ENCODE data around the gene HYAL3.

Gene HYAL3

DNA sequence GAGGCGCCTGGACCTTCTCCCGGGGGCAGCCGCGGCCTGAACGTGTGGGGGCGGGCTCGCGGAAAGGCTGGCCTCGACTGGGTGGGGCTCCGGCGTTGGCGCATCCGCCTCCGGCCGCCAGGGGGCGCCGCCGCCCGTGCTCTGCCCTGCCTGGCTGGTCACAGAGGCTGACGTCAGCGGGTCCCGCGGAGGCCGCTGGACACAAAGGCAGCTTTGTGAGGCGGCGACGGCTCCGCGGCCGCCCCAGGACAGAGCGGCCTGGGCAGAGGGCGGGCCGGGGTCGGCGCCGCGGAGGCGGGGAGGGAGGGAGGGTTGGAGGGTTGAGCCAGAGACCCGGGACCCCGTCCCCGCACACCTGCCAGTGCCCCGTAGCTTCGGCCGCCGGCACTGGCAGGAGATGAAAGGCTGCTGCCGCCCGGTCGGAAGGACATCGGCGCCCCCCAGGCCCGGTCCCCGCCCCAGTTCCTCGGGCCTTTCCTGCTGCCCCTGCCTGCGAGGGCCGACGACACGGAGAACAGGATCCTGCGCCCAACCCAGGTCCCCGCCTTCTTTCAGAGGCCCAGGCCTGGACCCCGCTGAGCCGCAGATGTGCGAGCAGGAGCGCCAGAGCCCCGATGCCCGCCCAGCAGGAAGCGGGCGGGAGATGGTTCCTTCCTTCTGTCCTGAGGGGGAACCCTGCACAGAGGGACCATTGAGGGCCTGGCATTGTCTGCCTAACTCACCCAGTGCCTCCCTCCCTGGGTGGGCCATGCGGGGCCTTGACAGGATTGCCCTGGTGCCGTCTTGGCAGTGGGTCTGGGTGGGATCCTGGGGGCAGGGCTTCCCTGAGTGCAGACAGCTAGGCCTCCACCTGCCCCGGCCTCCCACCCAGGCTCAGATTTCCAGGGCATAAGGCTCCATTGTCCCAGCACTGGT is 38.9 kb downstream of the HYAL3 start:
- Histone ChIP-seq H3K4me1 (ENCODE audit: insufficient read depth, poor library complexity, severe bottlenecking) (peaks cover 21% of the 10 kb centered on the region), H3K4me3 (ENCODE audit: severe bottlenecking) (peak overlapping the region; percentile 31), H3K27ac (ENCODE audit: poor library complexity, severe bottlenecking) (peak overlapping the region; percentile 59), H3K9me3 (ENCODE audit: severe bottlenecking) (no peaks in the 10 kb centered on the region), H3K36me3 (ENCODE audit: low read depth) (peaks cover 33% of the 10 kb centered on the region), H3K27me3 (ENCODE audit: insufficient read depth, poor library complexity, severe bottlenecking) (no peaks in the 10 kb centered on the region)
- TF ChIP-seq, protein P1, sequence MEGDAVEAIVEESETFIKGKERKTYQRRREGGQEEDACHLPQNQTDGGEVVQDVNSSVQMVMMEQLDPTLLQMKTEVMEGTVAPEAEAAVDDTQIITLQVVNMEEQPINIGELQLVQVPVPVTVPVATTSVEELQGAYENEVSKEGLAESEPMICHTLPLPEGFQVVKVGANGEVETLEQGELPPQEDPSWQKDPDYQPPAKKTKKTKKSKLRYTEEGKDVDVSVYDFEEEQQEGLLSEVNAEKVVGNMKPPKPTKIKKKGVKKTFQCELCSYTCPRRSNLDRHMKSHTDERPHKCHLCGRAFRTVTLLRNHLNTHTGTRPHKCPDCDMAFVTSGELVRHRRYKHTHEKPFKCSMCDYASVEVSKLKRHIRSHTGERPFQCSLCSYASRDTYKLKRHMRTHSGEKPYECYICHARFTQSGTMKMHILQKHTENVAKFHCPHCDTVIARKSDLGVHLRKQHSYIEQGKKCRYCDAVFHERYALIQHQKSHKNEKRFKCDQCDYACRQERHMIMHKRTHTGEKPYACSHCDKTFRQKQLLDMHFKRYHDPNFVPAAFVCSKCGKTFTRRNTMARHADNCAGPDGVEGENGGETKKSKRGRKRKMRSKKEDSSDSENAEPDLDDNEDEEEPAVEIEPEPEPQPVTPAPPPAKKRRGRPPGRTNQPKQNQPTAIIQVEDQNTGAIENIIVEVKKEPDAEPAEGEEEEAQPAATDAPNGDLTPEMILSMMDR (IDR thresholded peaks at IDR 0.05; ENCODE audit: poor library complexity, severe bottlenecking) = peak; percentile 97
- DNase-seq (ENCODE audit: low spot score) (no peak), ATAC-seq (ENCODE audit: low read depth) (peak; percentile 65)

DNA sequence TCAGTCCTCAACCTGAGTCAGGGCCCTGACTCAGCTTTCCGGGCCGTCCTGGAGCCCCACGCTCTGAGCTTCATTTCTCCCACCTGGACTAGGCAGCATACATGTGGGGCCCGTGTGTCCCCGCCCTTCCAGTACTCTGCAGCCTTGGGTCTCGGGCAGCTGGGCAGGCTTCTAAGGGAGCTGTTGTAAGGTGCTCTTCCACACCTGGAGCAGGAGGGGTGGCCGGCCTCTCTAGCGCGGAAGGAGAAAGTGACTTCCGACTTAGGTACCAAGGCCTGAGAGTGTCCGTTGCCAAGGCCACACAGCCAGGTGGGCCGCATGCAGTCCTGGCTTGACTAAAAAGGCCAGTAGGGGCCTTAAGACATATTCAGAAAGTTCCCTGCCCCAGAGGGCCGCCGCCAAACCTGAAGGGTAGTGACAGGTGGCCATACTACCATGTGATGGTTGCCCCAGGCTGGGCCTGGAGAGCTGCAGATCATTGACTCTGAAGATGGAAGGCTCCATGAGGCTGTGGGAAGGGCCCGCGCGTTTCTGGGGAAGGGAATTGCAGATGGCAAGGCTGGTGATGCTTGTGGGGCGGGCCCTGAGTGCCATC is 39.7 kb downstream of the HYAL3 start:
- peaks cover 38% of the 10 kb centered on the region for H3K36me3 ChIP-seq (ENCODE audit: low read depth)
- TF ChIP-seq, protein P1 (IDR thresholded peaks at IDR 0.05; ENCODE audit: poor library complexity, severe bottlenecking) = no peak
- peak overlapping the region; percentile 59 for H3K27ac ChIP-seq (ENCODE audit: poor library complexity, severe bottlenecking)
- ATAC-seq (ENCODE audit: low read depth) (peak; percentile 2), DNase-seq (ENCODE audit: low spot score) (no peak)
- no peak overlapping the region for H3K4me3 ChIP-seq (ENCODE audit: severe bottlenecking)
- H3K4me1 ChIP-seq (ENCODE audit: insufficient read depth, poor library complexity, severe bottlenecking) = peaks cover 21% of the 10 kb centered on the region
- H3K9me3 ChIP-seq (ENCODE audit: severe bottlenecking) = no peaks in the 10 kb centered on the region
- H3K27me3 ChIP-seq (ENCODE audit: insufficient read depth, poor library complexity, severe bottlenecking) = no peaks in the 10 kb centered on the region

DNA sequence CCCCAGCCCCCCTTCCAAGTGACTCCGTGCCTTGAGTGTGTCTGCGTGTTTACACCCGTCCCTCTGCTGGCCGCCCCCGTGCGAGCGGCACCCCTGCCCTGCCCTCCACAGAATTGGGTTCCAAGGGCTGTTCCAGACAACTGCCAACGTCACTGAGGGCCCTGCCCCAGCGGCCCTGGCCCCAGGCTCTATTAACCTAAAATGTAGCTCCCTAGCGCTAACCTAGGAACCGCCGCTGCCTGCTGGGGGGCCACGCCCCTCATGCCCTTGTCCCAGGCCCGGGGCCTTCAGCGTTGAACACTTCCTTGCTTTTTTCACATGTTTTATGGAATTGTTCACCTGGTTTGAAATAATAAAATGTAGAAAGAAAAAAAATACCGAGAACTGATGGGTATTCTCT is 40.2 kb downstream of the HYAL3 start:
- Histone ChIP-seq H3K4me1 (ENCODE audit: insufficient read depth, poor library complexity, severe bottlenecking) (peaks cover 21% of the 10 kb centered on the region), H3K9me3 (ENCODE audit: severe bottlenecking) (no peaks in the 10 kb centered on the region), H3K27ac (ENCODE audit: poor library complexity, severe bottlenecking) (peak overlapping the region; percentile 59), H3K36me3 (ENCODE audit: low read depth) (peaks cover 44% of the 10 kb centered on the region), H3K4me3 (ENCODE audit: severe bottlenecking) (no peak overlapping the region), H3K27me3 (ENCODE audit: insufficient read depth, poor library complexity, severe bottlenecking) (no peaks in the 10 kb centered on the region)
- ATAC-seq (ENCODE audit: low read depth) (no peak), DNase-seq (ENCODE audit: low spot score) (no peak)
- TF ChIP-seq, protein P1 (IDR thresholded peaks at IDR 0.05; ENCODE audit: poor library complexity, severe bottlenecking) = no peak

DNA sequence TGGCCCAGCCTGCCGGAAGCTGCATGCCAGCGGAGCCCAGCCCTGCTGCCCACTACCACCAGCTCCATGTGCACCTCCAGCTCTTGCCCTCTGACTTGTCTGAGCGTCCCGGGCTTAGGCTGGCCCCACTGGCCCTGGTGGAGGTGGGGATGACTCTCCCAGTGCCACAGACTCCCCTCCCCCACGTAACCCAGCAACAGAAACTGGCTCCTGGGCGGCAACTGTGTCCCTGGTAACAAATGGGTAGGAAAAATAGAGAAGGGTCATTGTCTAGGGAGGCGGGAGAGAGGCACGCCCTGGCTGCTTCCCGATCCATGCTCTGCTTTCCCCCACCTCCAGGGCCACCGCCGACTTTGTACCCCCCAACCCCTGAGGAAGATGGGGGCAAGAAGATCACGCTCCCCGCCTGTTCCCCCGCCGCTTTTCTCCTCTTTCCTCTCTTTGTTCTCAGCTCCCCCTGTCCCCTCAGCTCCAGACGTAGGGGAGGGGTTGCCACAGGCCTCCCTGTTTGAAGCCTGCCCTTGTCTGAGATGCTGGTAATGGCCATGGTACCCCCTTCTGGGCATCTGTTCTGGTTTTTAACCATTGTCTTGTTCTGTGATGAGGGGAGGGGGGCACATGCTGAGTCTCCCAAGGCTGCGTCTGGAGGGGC is 41.0 kb downstream of the HYAL3 start:
- Histone ChIP-seq H3K27me3 (ENCODE audit: insufficient read depth, poor library complexity, severe bottlenecking) (no peaks in the 10 kb centered on the region), H3K27ac (ENCODE audit: poor library complexity, severe bottlenecking) (peak overlapping the region; percentile 59), H3K36me3 (ENCODE audit: low read depth) (peaks cover 52% of the 10 kb centered on the region), H3K4me3 (ENCODE audit: severe bottlenecking) (no peak overlapping the region), H3K4me1 (ENCODE audit: insufficient read depth, poor library complexity, severe bottlenecking) (peaks cover 21% of the 10 kb centered on the region), H3K9me3 (ENCODE audit: severe bottlenecking) (no peaks in the 10 kb centered on the region)
- TF ChIP-seq, protein P1 (IDR thresholded peaks at IDR 0.05; ENCODE audit: poor library complexity, severe bottlenecking) = no peak
- ATAC-seq (ENCODE audit: low read depth) = no peak
- no peak for DNase-seq (ENCODE audit: low spot score)
